HEK293 (cell line): Measurements from ENCODE around the gene RAB3GAP2.

Experiments
- ZNF274 ChIP-seq, 2 experiments: fragments of 200-500 bp in 1 of 2; fragments of 450-650 bp in 1 of 2; sonication (Bioruptor generic) in 1 of 2; formaldehyde crosslinking in 1 of 2; IDR thresholded peaks; 2 replicates each; pipeline versions ENCODE4 v1.5.1 to v1.6.1; 2014 to 2016; ENCODE audit warnings: borderline replicate concordance in 1 of 2, inconsistent platforms in 1 of 2, low read length in 1 of 2, missing biosample characterization in 1 of 2, missing genetic modification characterization in 1 of 2
- TF ChIP-seq, protein P1 (sequence below): fragments of 450-650 bp; formaldehyde crosslinking; IDR thresholded peaks from 2 replicates; pipeline ENCODE4 v1.5.1; 2016; ENCODE audit warnings: missing biosample characterization, missing genetic modification characterization

- TF ChIP-seq, protein P1, sequence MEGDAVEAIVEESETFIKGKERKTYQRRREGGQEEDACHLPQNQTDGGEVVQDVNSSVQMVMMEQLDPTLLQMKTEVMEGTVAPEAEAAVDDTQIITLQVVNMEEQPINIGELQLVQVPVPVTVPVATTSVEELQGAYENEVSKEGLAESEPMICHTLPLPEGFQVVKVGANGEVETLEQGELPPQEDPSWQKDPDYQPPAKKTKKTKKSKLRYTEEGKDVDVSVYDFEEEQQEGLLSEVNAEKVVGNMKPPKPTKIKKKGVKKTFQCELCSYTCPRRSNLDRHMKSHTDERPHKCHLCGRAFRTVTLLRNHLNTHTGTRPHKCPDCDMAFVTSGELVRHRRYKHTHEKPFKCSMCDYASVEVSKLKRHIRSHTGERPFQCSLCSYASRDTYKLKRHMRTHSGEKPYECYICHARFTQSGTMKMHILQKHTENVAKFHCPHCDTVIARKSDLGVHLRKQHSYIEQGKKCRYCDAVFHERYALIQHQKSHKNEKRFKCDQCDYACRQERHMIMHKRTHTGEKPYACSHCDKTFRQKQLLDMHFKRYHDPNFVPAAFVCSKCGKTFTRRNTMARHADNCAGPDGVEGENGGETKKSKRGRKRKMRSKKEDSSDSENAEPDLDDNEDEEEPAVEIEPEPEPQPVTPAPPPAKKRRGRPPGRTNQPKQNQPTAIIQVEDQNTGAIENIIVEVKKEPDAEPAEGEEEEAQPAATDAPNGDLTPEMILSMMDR (tag by site-specific recombination), result no peak
- TF ChIP-seq ZNF274 (IDR thresholded peaks at IDR 0.05; ENCODE audit: low read length) (no peak), ZNF274 (tag by site-specific recombination; IDR thresholded peaks at IDR 0.05; ENCODE audit: borderline replicate concordance) (no peak)
Observed at GRCh38 chr1:220271706-220272046, 577 bp downstream of the RAB3GAP2 start.
